Right renal cortex interstitium (tissue), 3 donors: ENCODE data around the gene MAGEA12. TPM values are rescaled to one million over a fixed set of nuclear protein-coding genes. Genes with fewer than 3 reads are reported as not detected.
"Not testable (repeated sequence)": the region's sequence is repeated elsewhere in the genome, so short reads cannot be mapped to it uniquely, and the experiment has no call there.

ENCODE experiments used
- DNase-seq, 3 donors: peaks; one replicate each; pipeline ENCODE4 v3.0.0-alpha.2; 2013; ENCODE audit warnings: low read depth in 3 of 3, low spot score in 2 of 3
- polyA plus RNA-seq, 3 donors: library from polyadenylated mRNA; unstranded; fragments of 120-200 nt; gene quantifications; one replicate each; pipeline ENCODE4 v1.2.1, GENCODE V29; 2013; ENCODE audit not compliant: insufficient read length in 3 of 3

Gene MAGEA12
- polyA plus RNA-seq, 3 donors, result not detected

DNA sequence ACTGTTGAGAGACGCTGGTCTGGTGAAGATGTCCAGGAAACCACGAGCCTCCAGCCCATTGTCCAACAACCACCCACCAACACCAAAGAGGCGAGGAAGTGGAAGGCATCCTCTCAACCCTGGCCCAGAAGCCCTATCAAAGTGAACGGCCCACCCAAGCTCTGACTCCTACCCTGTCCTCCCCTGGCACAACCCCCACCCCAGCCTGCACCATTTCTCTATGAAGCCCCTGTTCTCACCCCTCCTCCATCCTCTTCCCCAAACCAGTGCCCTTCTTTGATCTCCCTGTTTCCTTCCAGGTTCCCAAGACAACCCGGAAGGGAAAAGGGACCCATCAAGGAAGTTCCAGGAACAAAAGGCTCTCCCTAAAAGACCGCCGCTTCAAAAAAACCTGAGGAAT, 26.0 kb downstream of the MAGEA12 start:
- DNase-seq, result not testable (repeated sequence)

GRCh38 chrX:152761582-152761981, 28.0 kb downstream of the MAGEA12 start:
- not testable (repeated sequence) for DNase-seq

DNA sequence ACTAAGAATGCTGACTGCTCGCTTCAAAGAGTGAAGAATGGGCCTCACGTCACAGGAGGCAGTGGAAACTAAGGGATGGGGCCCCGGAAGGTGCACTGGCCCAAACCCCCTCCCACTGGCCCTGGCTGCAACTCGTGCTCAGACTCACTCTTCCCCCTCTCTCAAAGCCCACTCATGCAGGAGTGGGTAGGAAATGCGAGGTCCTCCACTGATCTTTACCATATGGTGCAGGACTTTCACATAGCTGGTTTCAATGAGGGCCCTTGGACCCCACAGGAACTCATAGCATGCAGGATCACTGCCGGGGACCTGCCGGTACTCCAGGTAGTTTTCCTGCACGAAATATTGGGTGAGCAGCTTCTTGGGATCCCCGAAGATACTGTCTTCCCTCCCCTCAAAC, 33.0 kb downstream of the MAGEA12 start:
- not testable (repeated sequence) for DNase-seq

DNA sequence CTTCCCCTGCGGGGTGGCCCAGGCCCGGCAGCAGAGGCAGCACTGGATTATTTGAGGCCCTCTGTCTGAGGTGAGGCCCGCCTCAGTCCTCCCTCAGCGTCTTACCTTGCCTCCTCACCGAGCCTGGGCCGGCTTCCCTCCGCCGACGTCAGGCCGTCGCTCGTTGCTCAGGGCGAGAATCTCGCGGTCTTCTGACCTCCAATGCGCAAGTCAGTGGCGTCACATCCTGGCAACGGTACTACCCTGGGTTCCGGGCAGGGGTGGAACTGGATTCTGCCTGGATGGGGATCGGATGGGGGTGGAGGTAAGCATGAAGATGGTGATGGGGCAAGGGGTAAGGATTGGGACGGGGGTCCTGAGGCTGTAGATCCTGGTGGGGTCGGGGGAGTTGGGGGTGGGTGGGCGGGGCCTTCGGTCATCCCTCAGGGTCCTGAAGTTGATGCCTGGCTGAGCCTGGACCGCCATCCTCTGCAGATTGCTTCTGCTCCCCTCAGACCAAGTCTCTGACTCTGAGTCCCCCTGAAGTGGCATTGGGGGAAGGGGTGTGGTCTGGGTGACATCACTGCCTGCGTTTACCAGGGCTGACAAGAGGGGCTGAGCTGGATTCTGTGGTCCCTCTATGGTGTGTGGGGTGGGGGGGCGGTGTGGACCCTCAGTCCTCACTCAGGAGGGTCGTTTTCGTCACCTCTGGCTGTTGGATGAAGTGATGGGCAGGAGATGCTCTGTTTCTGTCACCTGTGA, 36.2 kb downstream of the MAGEA12 start, which contains the start of gene MAGEA6:
Gene MAGEA6 (minus strand): TSS at position 141 of the 741 bp plus-strand sequence. CDS start 2,039 bp downstream, outside the sequence.
- not testable (repeated sequence) for DNase-seq

DNA sequence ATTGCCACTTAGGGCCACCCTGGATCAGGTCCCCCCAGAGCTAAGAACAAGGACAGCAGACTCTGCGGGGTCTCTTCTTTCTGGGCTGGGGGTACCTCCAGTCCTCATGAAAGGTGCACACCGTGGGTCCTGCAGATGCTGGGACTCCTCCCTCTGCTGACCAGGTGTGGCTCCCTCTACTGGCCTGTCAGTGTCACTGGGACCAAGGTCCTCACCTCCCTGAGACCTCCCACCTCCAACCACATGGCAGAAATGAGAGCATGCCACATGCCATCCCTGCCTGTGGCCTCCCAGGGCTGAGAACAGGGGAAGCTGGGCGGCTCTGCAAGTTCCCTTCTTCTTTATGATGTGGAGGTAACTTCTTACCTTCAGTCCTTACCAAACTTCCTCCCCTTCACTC, 53.5 kb downstream of the MAGEA12 start:
- not testable (repeated sequence) for DNase-seq

Other genes starting within 250 kb of the MAGEA12 start
- gene GABRQ, start 95.9 kb upstream of the MAGEA12 start, polyA plus RNA-seq, result 1 to 10 TPM; 1.4 to 2.0 (median 1.6) TPM
- gene MAGEA3, start 35.0 kb upstream of the MAGEA12 start, polyA plus RNA-seq, result not detected
- gene CSAG2, start 24.5 kb upstream of the MAGEA12 start, polyA plus RNA-seq, result not detected
- not detected for gene MAGEA2B, start 19.1 kb upstream of the MAGEA12 start, polyA plus RNA-seq
- gene CSAG1, start within 50 bp of the MAGEA12 start, polyA plus RNA-seq, result not detected
- not detected for gene MAGEA2, start 20.1 kb downstream of the MAGEA12 start, polyA plus RNA-seq
- gene CSAG3, start 25.5 kb downstream of the MAGEA12 start, polyA plus RNA-seq, result not detected
- not detected for gene MAGEA6, start 35.9 kb downstream of the MAGEA12 start, polyA plus RNA-seq
- gene CETN2, start 97.0 kb downstream of the MAGEA12 start, polyA plus RNA-seq, result 100 to 1,000 TPM; 132 to 135 (median 133) TPM
- gene NSDHL, start 97.3 kb downstream of the MAGEA12 start, polyA plus RNA-seq, result 10 to 100 TPM; 30.8 to 31.8 (median 31.2) TPM
- 10 to 100 TPM; 46.7 to 50.7 (median 49.5) TPM for gene ZNF185, start 164.3 kb downstream of the MAGEA12 start, polyA plus RNA-seq